ENCODE measurements around the gene RPS6KC1. TPM values are rescaled to one million over a fixed set of nuclear protein-coding genes. Genes with fewer than 3 reads are reported as not detected.

The RPS6KC1 gene
- total RNA-seq, 2 experiments from 2014 or later, result 9.4 to 10.7 TPM

DNA sequence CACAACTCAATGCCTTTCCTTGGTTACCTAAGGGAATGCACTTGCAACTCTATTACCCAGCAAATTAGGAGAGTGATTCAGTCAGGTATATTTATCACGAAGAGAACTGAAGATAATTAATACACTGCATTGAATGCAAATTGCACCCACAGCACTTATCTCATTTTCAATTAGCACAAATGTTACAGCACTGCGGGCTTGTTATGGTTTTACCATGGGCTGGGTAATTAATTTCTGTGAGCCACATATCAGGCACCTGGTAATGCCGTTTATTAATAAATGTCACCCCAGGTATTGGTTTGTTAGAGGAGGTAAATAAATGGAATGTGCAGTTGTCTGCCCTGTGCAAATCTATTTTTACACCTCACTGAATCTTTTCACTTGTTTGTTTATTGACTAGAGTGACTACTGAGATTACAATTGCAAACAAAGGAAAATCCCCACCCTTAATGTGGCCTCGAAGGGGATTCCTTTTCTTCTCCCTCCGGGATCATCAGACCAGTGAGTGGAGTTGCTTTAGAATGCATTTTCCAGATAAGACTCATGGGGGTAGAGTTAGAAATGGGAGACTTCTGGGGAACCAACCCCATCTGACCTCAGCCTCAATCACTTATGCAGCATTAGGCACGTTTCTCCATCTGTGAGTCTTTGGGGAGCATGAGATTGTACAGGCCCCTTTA, 269.3 kb downstream of the RPS6KC1 start:
- no peak for DNase-seq (ENCODE audit: low spot score)
- CTCF ChIA-PET (ENCODE audit: unreplicated experiment), result no interaction called here
- no peaks in the 10 kb centered on the region for H3K9me2 ChIP-seq (ENCODE audit: insufficient read depth, low read length)
- no peak overlapping the region for H2AFZ ChIP-seq (ENCODE audit: low read length)
- POLR2A ChIA-PET, result no interaction called here
- H3K4me1 ChIP-seq (ENCODE audit: insufficient read depth, low read length, poor library complexity, severe bottlenecking), result no peaks in the 10 kb centered on the region
- TF ChIP-seq EZH2phosphoT487 (IDR thresholded peaks at IDR 0.05; ENCODE audit: borderline replicate concordance, low read depth, low read length), result no peak
- TF ChIP-seq, protein P1, sequence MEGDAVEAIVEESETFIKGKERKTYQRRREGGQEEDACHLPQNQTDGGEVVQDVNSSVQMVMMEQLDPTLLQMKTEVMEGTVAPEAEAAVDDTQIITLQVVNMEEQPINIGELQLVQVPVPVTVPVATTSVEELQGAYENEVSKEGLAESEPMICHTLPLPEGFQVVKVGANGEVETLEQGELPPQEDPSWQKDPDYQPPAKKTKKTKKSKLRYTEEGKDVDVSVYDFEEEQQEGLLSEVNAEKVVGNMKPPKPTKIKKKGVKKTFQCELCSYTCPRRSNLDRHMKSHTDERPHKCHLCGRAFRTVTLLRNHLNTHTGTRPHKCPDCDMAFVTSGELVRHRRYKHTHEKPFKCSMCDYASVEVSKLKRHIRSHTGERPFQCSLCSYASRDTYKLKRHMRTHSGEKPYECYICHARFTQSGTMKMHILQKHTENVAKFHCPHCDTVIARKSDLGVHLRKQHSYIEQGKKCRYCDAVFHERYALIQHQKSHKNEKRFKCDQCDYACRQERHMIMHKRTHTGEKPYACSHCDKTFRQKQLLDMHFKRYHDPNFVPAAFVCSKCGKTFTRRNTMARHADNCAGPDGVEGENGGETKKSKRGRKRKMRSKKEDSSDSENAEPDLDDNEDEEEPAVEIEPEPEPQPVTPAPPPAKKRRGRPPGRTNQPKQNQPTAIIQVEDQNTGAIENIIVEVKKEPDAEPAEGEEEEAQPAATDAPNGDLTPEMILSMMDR (conservative IDR thresholded peaks at IDR 0.05; ENCODE audit: low read length), result no peak
- no peak overlapping the region for H3K27ac ChIP-seq (ENCODE audit: low read depth, low read length, poor library complexity, severe bottlenecking)
- H3K36me3 ChIP-seq (ENCODE audit: insufficient read depth, low read length), result no peaks in the 10 kb centered on the region
- H3K4me3 ChIP-seq (ENCODE audit: low read depth, low read length, poor library complexity, severe bottlenecking), result no peak overlapping the region
- no peaks in the 10 kb centered on the region for H3K79me2 ChIP-seq (ENCODE audit: insufficient read depth, low read depth, low read length)
- no TSS peak for BruUV-seq (replicated peaks)
- no peak overlapping the region for H3K4me2 ChIP-seq (ENCODE audit: low read length)
- no peaks in the 10 kb centered on the region for H4K20me1 ChIP-seq (ENCODE audit: insufficient read depth, low read length)
- intact Hi-C loops (cut with micrococcal nuclease; ENCODE audit: unreplicated experiment), result no loop called here
- no peaks in the 10 kb centered on the region for H3K9me3 ChIP-seq (ENCODE audit: low read length)

Other genes starting within 250 kb of the RPS6KC1 start
- gene SPATA45, start 203.6 kb upstream of the RPS6KC1 start, total RNA-seq (2014; rRNA removed; shearing (Covaris generic)), result 0.82 TPM in 1 of 2 replicates, not detected in the other
- gene SPATA45, start 203.6 kb upstream of the RPS6KC1 start, total RNA-seq (2022), result 0.74 and 2.0 TPM in 2 replicates
- 10.4 and 22.4 TPM in 2 replicates for gene FLVCR1, start 193.0 kb upstream of the RPS6KC1 start, total RNA-seq (2014; rRNA removed; shearing (Covaris generic))
- 16.5 and 21.2 TPM in 2 replicates for gene FLVCR1, start 193.0 kb upstream of the RPS6KC1 start, total RNA-seq (2022)
- 3.4 and 7.3 TPM in 2 replicates for gene VASH2, start 100.7 kb upstream of the RPS6KC1 start, total RNA-seq (2014; rRNA removed; shearing (Covaris generic))
- gene VASH2, start 100.7 kb upstream of the RPS6KC1 start, total RNA-seq (2022), result 7.4 and 7.5 TPM in 2 replicates
- 24.1 and 40.1 TPM in 2 replicates for gene ANGEL2, start 35.4 kb upstream of the RPS6KC1 start, total RNA-seq (2014; rRNA removed; shearing (Covaris generic))
- gene ANGEL2, start 35.4 kb upstream of the RPS6KC1 start, total RNA-seq (2022), result 42.7 and 50.8 TPM in 2 replicates